K562 (cell line): ENCODE data around the gene OR10H3. TPM values are rescaled to one million over a fixed set of nuclear protein-coding genes. Genes with fewer than 3 reads are reported as not detected.

Experiments
- ATAC-seq: fragments of 200-7000 bp; cut with Tn5 transposase; 3 replicates; pipeline ENCODE4 v1.9.1; 2020; ENCODE audit warnings: moderate library complexity
- BruUV-seq: library from RNA; stranded (reverse); fragments of 400-500 nt; replicated peaks from 2 replicates; lab custom pipeline; 2021; lab: Mats Ljungman, UMichigan
- CTCF ChIA-PET: fragments of 300-600 bp; formaldehyde crosslinking; extraction: SDS; loops from one replicate; lab custom pipeline; 2021; ENCODE audit warnings: low intra/inter-chr PET ratio; lab: Yijun Ruan, JAX
- POLR2A ChIA-PET: fragments of 300-600, 350-650 bp; sonication (Branson Sonifier 250); formaldehyde crosslinking; extraction: SDS; loops from one replicate; lab custom pipeline; 2021; ENCODE audit warnings: antibody characterized with exemption, inconsistent platforms; lab: Yijun Ruan, JAX
- DNase-seq, 4 experiments: peaks; one replicate each; pipeline versions ENCODE4 v3.0.0 to v3.0.0-alpha.2; 2011 to 2018; ENCODE audit warnings: low spot score in 3 of 4, mixed read lengths in 3 of 4; ENCODE audit errors: extremely low read depth in 1 of 4
- FAIRE-seq: peaks from 2 replicates; lab custom pipeline; 2011; peaks lifted over from hg19 to GRCh38; lab: Jason Lieb, UNC
- H2AFZ ChIP-seq: 2 replicates; pipeline ENCODE4 v1.6.0; 2011; ENCODE audit warnings: low read depth, low read length, control low read depth, inconsistent platforms
- H3K27ac ChIP-seq: fragments of 200-600 bp; 3 replicates; pipeline ENCODE4 v1.8.0; 2011; ENCODE audit warnings: low read depth, mild to moderate bottlenecking, control low read depth, inconsistent platforms, low read length, moderate library complexity, mixed read lengths; ENCODE audit errors: extremely low read depth
- H3K27me3 ChIP-seq, 2 experiments: fragments of 300-600 bp in 1 of 2; 2 replicates in 1 of 2; 3 replicates in 1 of 2; pipeline versions ENCODE4 v1.6.0 to v1.8.0; 2011; ENCODE audit warnings: inconsistent platforms in 2 of 2, low read length in 2 of 2, mild to moderate bottlenecking in 1 of 2, mixed read lengths in 1 of 2, moderate library complexity in 1 of 2; ENCODE audit not compliant: control insufficient read depth in 2 of 2, insufficient read depth in 2 of 2
- H3K36me3 ChIP-seq: fragments of 300-600 bp; 3 replicates; pipeline ENCODE4 v1.8.0; 2011; ENCODE audit warnings: mild to moderate bottlenecking, low read length, inconsistent platforms; ENCODE audit not compliant: control insufficient read depth, insufficient read depth
- H3K4me1 ChIP-seq, 2 experiments: fragments of 200-600 bp in 1 of 2; replicated peaks in 1 of 2; 2 replicates in 1 of 2; 3 replicates in 1 of 2; pipeline versions ENCODE4 v1.5.1 to v1.8.0; 2011; ENCODE audit warnings: inconsistent platforms in 2 of 2, low read length in 2 of 2, mild to moderate bottlenecking in 1 of 2, mixed read lengths in 1 of 2, moderate library complexity in 1 of 2; ENCODE audit not compliant: control insufficient read depth in 2 of 2, insufficient read depth in 2 of 2
- H3K4me2 ChIP-seq: 2 replicates; pipeline ENCODE4 v1.6.1; 2011; ENCODE audit warnings: low read length, control low read depth, inconsistent platforms, mixed read lengths; ENCODE audit not compliant: insufficient read depth
- H3K4me3 ChIP-seq: fragments of 200-600 bp; sonication (generic), shearing (Covaris generic); 2 replicates; pipeline ENCODE4 v1.5.1; 2016; ENCODE audit warnings: control low read depth, inconsistent platforms
- H3K79me2 ChIP-seq: fragments of 200-600 bp; 3 replicates; pipeline ENCODE4 v1.8.0; 2011; ENCODE audit warnings: low read length, inconsistent platforms; ENCODE audit not compliant: control insufficient read depth, insufficient read depth
- H3K9ac ChIP-seq, 2 experiments: 2 replicates each; pipeline versions ENCODE4 v1.6.0 to v1.6.1; 2011; ENCODE audit warnings: low read depth in 2 of 2, low read length in 2 of 2, control low read depth in 1 of 2, inconsistent platforms in 1 of 2, mild to moderate bottlenecking in 1 of 2, mixed read lengths in 1 of 2; ENCODE audit not compliant: insufficient read depth in 1 of 2
- H3K9me1 ChIP-seq: one replicate; pipeline ENCODE4 v1.6.0; 2011; ENCODE audit warnings: inconsistent platforms, mild to moderate bottlenecking, low read length, moderate library complexity; ENCODE audit not compliant: control insufficient read depth, insufficient read depth
- H3K9me3 ChIP-seq: replicated peaks from 2 replicates; pipeline ENCODE4 v1.5.1; 2011; ENCODE audit warnings: low read depth, low read length, inconsistent platforms; ENCODE audit not compliant: control insufficient read depth, insufficient read depth
- H4K20me1 ChIP-seq: replicated peaks from 2 replicates; pipeline ENCODE4 v1.6.1; 2011; ENCODE audit warnings: low read length, inconsistent platforms, mixed read lengths; ENCODE audit not compliant: control insufficient read depth, insufficient read depth
- DIDO1 ChIP-seq: fragments of 450-650 bp; IDR thresholded peaks from 2 replicates; pipeline ENCODE4 v1.6.1; 2016; ENCODE audit warnings: low read depth, missing biosample characterization, missing genetic modification characterization
- MYNN ChIP-seq, 2 experiments: sonication (generic); formaldehyde crosslinking in 1 of 2; IDR thresholded peaks; 2 replicates each; pipeline versions ENCODE4 v1.5.0 to v1.6.1; 2016 to 2020; ENCODE audit warnings: antibody characterized with exemption in 1 of 2, missing genetic modification reagents in 1 of 2
- RBM25 ChIP-seq: fragments of 200-400 bp; formaldehyde crosslinking; IDR thresholded peaks from 2 replicates; pipeline ENCODE4 v1.6.1; 2018; ENCODE audit warnings: low read length, low read depth, moderate library complexity; ENCODE audit not compliant: severe bottlenecking
- ZNF274 ChIP-seq: IDR thresholded peaks from 2 replicates; pipeline ENCODE4 v1.6.1; 2011; ENCODE audit warnings: low read depth, mild to moderate bottlenecking, low read length, moderate library complexity, borderline replicate concordance
- WGBS: fragments of 100-300 bp; shearing (Covaris generic); methylation state at CpG from one replicate; pipeline ENCODE4 v1.1.6; 2016; ENCODE audit warnings: low coverage, mixed read lengths; ENCODE audit not compliant: insufficient coverage; ENCODE audit errors: missing lambda C conversion rate; 5-methylcytosine and 5-hydroxymethylcytosine counted together
- in situ Hi-C: fragments of 300-500 bp; cut with MboI; formaldehyde crosslinking; loops from 4 replicates; pipeline ENCODE4 v1.15.0; 2018; ENCODE audit warnings: inconsistent platforms, mixed read lengths
- intact Hi-C: fragments of 100-400 bp; cut with micrococcal nuclease; formaldehyde crosslinking; loops from 2 replicates; pipeline ENCODE4 v1.14.2; 2022
- polyA plus RNA-seq, 8 experiments: library from polyadenylated mRNA; depleted of rRNA in 4 of 8; stranded (reverse) in 5 of 8; unstranded in 3 of 8; fragments of >200 nt; fragmentation: Nextera tagmentation in 2 of 8; fragmentation: Illumina TruSeq in 1 of 8; extraction: Ambion mirVana in 2 of 8; extraction: Trizol in 1 of 8; gene quantifications; 2 replicates each; pipeline versions ENCODE4 v1.2.1 to v1.2.3, GENCODE V29; 2011 to 2014; ENCODE audit warnings: inconsistent platforms in 1 of 8, missing spikeins in 1 of 8
- total RNA-seq, 7 experiments: library from RNA; depleted of rRNA in 6 of 7; stranded (reverse); fragments of >200 nt in 6 of 7; fragmentation: Illumina TruSeq in 2 of 7; extraction: Trizol in 2 of 7; gene quantifications; 2 replicates each; pipeline versions ENCODE4 v1.2.1 to v1.2.3, GENCODE V29; 2011 to 2021; ENCODE audit warnings: low replicate concordance in 1 of 7

The OR10H3 gene
- total and polyA plus RNA-seq, 9 of the 15 experiments (the other 6 are each of a cell fraction or from before 2014, with no cell fraction given): not detected

GRCh38 chr19:15780610-15781418 lies 43.0 kb downstream of the OR10H3 start:
- H3K27ac ChIP-seq: no peak overlapping the region
- H4K20me1 ChIP-seq: no peaks in the 10 kb centered on the region; the same call in 1 of the 2 replicates
- no peak for ATAC-seq
- 0% methylated on average over 4 of the region's 7 CpGs for WGBS
- in situ Hi-C loops (no loop called here), intact Hi-C loops (no loop called here)
- H3K4me3 ChIP-seq: no peak overlapping the region
- BruUV-seq: no TSS peak
- no peaks in the 10 kb centered on the region; a peak in 1 of 5 replicates for H3K27me3 ChIP-seq
- no peak for FAIRE-seq
- no peak for DNase-seq
- H3K4me1 ChIP-seq: no peaks in the 10 kb centered on the region; a peak in 1 of 5 replicates
- no peaks in the 10 kb centered on the region for H3K9me1 ChIP-seq
- no peaks in the 10 kb centered on the region for H3K79me2 ChIP-seq
- no peaks in the 10 kb centered on the region for H3K9me3 ChIP-seq
- H3K9ac ChIP-seq: no peak overlapping the region
- H3K36me3 ChIP-seq: no peaks in the 10 kb centered on the region
- peak; percentile 36 for TF ChIP-seq RBM25
- no peak for TF ChIP-seq DIDO1
- no peak for TF ChIP-seq MYNN (IDR thresholded peaks at IDR 0.05)
- TF ChIP-seq MYNN (CRISPR knock-in tag; IDR thresholded peaks at IDR 0.05): no peak
- TF ChIP-seq ZNF274: no peak
- ChIA-PET CTCF (no interaction called here), POLR2A (interaction anchor here (1.1 kb wide), 1 partner anchor 9 kb away, joined by 4 read pairs; no protein-coding TSS in a partner anchor)
- H3K4me2 ChIP-seq: no peak overlapping the region
- no peak overlapping the region for H2AFZ ChIP-seq
